ENCODE data around the gene INTS11. TPM values are rescaled to one million over a fixed set of nuclear protein-coding genes. Genes with fewer than 3 reads are reported as not detected.
A peak's percentile ranks its signal among the peaks of the same experiment; 100 is the strongest.

INTS11 gene
- total and polyA plus RNA-seq, 4 experiments from 2014 or later = 68.3 to 173 (median 117) TPM

DNA sequence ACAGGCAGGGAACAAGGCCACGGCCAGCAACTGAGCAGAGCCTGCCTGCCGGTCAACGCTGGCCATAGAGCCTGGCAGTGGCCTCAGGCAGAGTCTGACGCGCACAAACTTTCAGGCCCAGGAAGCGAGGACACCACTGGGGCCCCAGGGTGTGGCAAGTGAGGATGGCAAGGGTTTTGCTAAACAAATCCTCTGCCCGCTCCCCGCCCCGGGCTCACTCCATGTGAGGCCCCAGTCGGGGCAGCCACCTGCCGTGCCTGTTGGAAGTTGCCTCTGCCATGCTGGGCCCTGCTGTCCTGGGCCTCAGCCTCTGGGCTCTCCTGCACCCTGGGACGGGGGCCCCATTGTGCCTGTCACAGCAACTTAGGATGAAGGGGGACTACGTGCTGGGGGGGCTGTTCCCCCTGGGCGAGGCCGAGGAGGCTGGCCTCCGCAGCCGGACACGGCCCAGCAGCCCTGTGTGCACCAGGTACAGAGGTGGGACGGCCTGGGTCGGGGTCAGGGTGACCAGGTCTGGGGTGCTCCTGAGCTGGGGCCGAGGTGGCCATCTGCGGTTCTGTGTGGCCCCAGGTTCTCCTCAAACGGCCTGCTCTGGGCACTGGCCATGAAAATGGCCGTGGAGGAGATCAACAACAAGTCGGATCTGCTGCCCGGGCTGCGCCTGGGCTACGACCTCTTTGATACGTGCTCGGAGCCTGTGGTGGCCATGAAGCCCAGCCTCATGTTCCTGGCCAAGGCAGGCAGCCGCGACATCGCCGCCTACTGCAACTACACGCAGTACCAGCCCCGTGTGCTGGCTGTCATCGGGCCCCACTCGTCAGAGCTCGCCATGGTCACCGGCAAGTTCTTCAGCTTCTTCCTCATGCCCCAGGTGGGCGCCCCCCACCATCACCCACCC is 6.9 kb upstream of the INTS11 start, which contains the start of gene TAS1R3:
Gene TAS1R3, plus strand, starts transcription at position 213 of the 898 bp plus-strand sequence. Its CDS starts 66 bp downstream, at position 279.
- POLR2A ChIA-PET (ENCODE audit: partially characterized antibody) = interaction anchor here (1.0 kb wide), 2 partner anchors 17 to 47 kb away, joined by 3 to 4 read pairs; no protein-coding TSS in a partner anchor
- H3K4me1 ChIP-seq (ENCODE audit: insufficient read depth, low read length) = peaks cover 9% of the 10 kb centered on the region
- no peaks in the 10 kb centered on the region for H3K9me3 ChIP-seq (ENCODE audit: control insufficient read depth in 1 of 2, low read length in 2 of 2)
- Mint-ChIP-seq H3K27ac (no peak within 1 kb of the TSS), H3K4me1 (peaks cover 2 to 19% (median 5%) of the 10 kb centered on the region in 4 donors), H3K36me3 (peaks cover 0 to 1% of the 10 kb centered on the region in 2 donors), H3K9me3 (no peaks in the 10 kb centered on the region), H3K4me3 (no peak within 1 kb of the TSS), H3K27me3 (no peaks in the 10 kb centered on the region)
- no peak within 1 kb of the TSS for H3K27ac ChIP-seq (ENCODE audit: low read depth, low read length)
- no peak for DNase-seq
- intact Hi-C loops (cut with micrococcal nuclease) = no loop called here
- no peak within 1 kb of the TSS for H3K4me3 ChIP-seq (ENCODE audit: low read length in 2 of 2)
- CTCF ChIA-PET (ENCODE audit: partially characterized antibody) = no interaction called here
- H3K36me3 ChIP-seq (ENCODE audit: insufficient read depth, low read length) = no peaks in the 10 kb centered on the region
- H3K27me3 ChIP-seq (ENCODE audit: insufficient read depth, low read length) = no peaks in the 10 kb centered on the region

DNA sequence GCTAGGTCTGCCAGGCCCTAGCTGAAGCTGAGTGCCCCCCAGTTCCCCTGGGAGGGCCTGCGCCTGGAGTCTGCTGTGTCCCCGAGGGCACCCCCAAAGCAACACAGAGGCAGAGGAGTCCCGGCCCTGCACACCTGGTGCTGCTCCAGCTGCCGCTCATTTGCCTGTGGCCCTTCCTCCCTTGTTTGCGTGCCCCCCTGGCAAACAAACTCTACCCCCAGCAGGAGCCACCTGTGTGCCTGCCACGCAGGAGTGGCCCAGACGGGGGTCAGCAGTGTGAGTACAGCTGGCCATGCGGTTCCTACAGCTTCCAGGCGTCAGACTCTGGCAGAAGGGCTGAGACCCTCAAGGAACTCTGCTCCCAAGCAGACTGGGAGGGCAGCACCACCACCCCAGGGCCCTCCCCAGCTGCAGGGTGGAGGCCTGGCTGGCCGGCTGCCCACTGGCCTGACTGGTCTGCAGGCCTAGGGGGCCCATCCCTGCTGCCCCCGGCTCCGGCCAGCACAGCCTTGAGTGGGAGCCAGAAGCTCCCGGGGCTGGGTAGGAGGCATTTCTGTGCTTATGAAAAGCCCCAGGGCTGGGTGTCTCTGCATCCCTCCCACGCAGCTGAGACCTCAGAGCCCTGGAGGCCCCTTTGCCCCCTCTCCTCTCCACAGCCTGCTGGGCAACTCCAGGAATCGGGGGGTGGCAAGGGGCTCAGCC is 6.1 kb upstream of the INTS11 start:
- Histone ChIP-seq H3K27ac (ENCODE audit: low read depth, low read length) (no peak overlapping the region), H3K4me1 (ENCODE audit: insufficient read depth, low read length) (peaks cover 17% of the 10 kb centered on the region), H3K9me3 (ENCODE audit: control insufficient read depth in 1 of 2, low read length in 2 of 2) (no peaks in the 10 kb centered on the region), H3K4me3 (ENCODE audit: low read length in 2 of 2) (no peak overlapping the region), H3K27me3 (ENCODE audit: insufficient read depth, low read length) (no peaks in the 10 kb centered on the region), H3K36me3 (ENCODE audit: insufficient read depth, low read length) (no peaks in the 10 kb centered on the region)
- H3K27ac Mint-ChIP-seq = no peak overlapping the region
- ChIA-PET POLR2A (ENCODE audit: partially characterized antibody) (interaction anchor here (1.0 kb wide), 1 partner anchor 18 kb away, joined by 3 read pairs; no protein-coding TSS in a partner anchor), CTCF (ENCODE audit: partially characterized antibody) (no interaction called here)
- no peaks in the 10 kb centered on the region for H3K27me3 Mint-ChIP-seq
- H3K4me1 Mint-ChIP-seq = peaks cover 4 to 27% (median 11%) of the 10 kb centered on the region in 4 donors
- no peaks in the 10 kb centered on the region for H3K9me3 Mint-ChIP-seq
- no peak overlapping the region for H3K4me3 Mint-ChIP-seq
- no peak for DNase-seq
- peaks cover 0 to 3% of the 10 kb centered on the region in 2 donors for H3K36me3 Mint-ChIP-seq
- intact Hi-C loops (cut with micrococcal nuclease) = no loop called here

- Mint-ChIP-seq H3K4me3 (peak overlapping the region in 1 of 8 donors; percentile 39), H3K4me1 (peaks cover 4 to 29% (median 14%) of the 10 kb centered on the region in 4 donors), H3K9me3 (no peaks in the 10 kb centered on the region), H3K27me3 (no peaks in the 10 kb centered on the region), H3K36me3 (peaks cover 0 to 3% of the 10 kb centered on the region in 2 donors), H3K27ac (peak overlapping the region in 2 of 7 donors; percentile 46 to 52)
- intact Hi-C loops (cut with micrococcal nuclease) = no loop called here
- Histone ChIP-seq H3K27ac (ENCODE audit: low read depth, low read length) (no peak overlapping the region), H3K36me3 (ENCODE audit: insufficient read depth, low read length) (no peaks in the 10 kb centered on the region), H3K27me3 (ENCODE audit: insufficient read depth, low read length) (no peaks in the 10 kb centered on the region), H3K9me3 (ENCODE audit: control insufficient read depth in 1 of 2, low read length in 2 of 2) (no peaks in the 10 kb centered on the region), H3K4me1 (ENCODE audit: insufficient read depth, low read length) (peaks cover 24% of the 10 kb centered on the region), H3K4me3 (ENCODE audit: low read length in 2 of 2) (no peak overlapping the region)
- ChIA-PET CTCF (ENCODE audit: partially characterized antibody) (no interaction called here), POLR2A (ENCODE audit: partially characterized antibody) (interaction anchor here (1.0 to 1.3 kb wide), 2 partner anchors 19 kb away, joined by 3 read pairs; no protein-coding TSS in a partner anchor)
- DNase-seq = no peak
These were observed 5.1 kb upstream of the INTS11 start for GRCh38 chr1:1329304-1330210.

GRCh38 chr1:1328254-1328653 is 3.8 kb upstream of the INTS11 start:
- DNase-seq = no peak
- H3K9me3 Mint-ChIP-seq = peaks cover 0 to 2% (median 0%) of the 10 kb centered on the region in 8 donors
- H3K27ac Mint-ChIP-seq = no peak overlapping the region
- Histone ChIP-seq H3K27me3 (ENCODE audit: insufficient read depth, low read length) (no peaks in the 10 kb centered on the region), H3K4me1 (ENCODE audit: insufficient read depth, low read length) (peaks cover 28% of the 10 kb centered on the region), H3K27ac (ENCODE audit: low read depth, low read length) (no peak overlapping the region), H3K4me3 (ENCODE audit: low read length in 2 of 2) (no peak overlapping the region), H3K9me3 (ENCODE audit: control insufficient read depth in 1 of 2, low read length in 2 of 2) (no peaks in the 10 kb centered on the region), H3K36me3 (ENCODE audit: insufficient read depth, low read length) (no peaks in the 10 kb centered on the region)
- H3K4me3 Mint-ChIP-seq = no peak overlapping the region
- peaks cover 7 to 35% (median 20%) of the 10 kb centered on the region in 4 donors for H3K4me1 Mint-ChIP-seq
- H3K27me3 Mint-ChIP-seq = no peaks in the 10 kb centered on the region
- ChIA-PET POLR2A (ENCODE audit: partially characterized antibody) (interaction anchor here (1.0 to 1.3 kb wide), 2 partner anchors 18 to 20 kb away, joined by 3 read pairs; no protein-coding TSS in a partner anchor), CTCF (ENCODE audit: partially characterized antibody) (no interaction called here)
- intact Hi-C loops (cut with micrococcal nuclease) = no loop called here
- H3K36me3 Mint-ChIP-seq = peaks cover 0 to 4% of the 10 kb centered on the region in 2 donors

GRCh38 chr1:1327291-1327690 is 2.8 kb upstream of the INTS11 start:
- H3K36me3 ChIP-seq (ENCODE audit: insufficient read depth, low read length) = no peaks in the 10 kb centered on the region
- POLR2A ChIA-PET (ENCODE audit: partially characterized antibody) = interaction anchor here (1.2 kb wide), 1 partner anchor 22 kb away, joined by 3 read pairs; no protein-coding TSS in a partner anchor

DNA sequence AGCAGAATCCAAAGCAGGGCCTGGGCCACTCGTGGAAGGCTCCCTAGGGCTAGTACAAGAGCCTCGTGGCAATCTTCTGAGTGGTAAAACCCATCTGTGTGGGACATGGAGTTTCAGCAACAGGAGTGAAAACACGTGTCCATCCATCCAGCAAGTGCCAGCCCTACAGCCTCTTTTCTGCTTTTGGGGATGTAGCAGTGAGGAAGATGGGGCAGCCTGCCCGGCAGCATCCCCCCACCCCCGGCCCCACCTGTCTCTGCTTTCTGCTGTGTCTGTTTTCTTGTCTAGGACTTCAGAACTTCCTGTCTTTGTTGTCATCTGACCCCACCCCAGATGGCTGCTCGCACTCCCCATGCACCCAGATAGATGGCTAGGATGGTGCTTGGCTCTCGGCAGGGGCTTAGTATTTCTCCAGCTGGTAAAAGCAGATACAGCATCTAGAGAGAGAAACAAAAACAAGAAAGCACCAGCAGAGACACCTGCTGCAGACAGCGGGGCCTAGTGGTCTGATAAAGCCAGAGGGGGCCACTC is 1.7 kb upstream of the INTS11 start:
- no peaks in the 10 kb centered on the region for H3K9me3 ChIP-seq (ENCODE audit: control insufficient read depth in 1 of 2, low read length in 2 of 2)
- POLR2A ChIA-PET (ENCODE audit: partially characterized antibody) = interaction anchor here (1.0 to 1.8 kb wide), 3 partner anchors 16 to 73 kb away, joined by 3 to 14 read pairs (median 3); partner anchors contain the start of genes CCNL2 and PUSL1
- H3K4me3 ChIP-seq (ENCODE audit: low read length in 2 of 2) = no peak overlapping the region
- Mint-ChIP-seq H3K4me3 (peak overlapping the region; percentile 57 to 84 (median 76)), H3K4me1 (peaks cover 12 to 49% (median 32%) of the 10 kb centered on the region in 4 donors), H3K27ac (peak overlapping the region; percentile 55 to 84 (median 75)), H3K9me3 (peaks cover 0 to 2% (median 0%) of the 10 kb centered on the region in 8 donors), H3K36me3 (peaks cover 0 to 4% of the 10 kb centered on the region in 2 donors), H3K27me3 (no peaks in the 10 kb centered on the region)
- peaks cover 41% of the 10 kb centered on the region for H3K4me1 ChIP-seq (ENCODE audit: insufficient read depth, low read length)
- intact Hi-C loops (cut with micrococcal nuclease) = loop anchor here (1.0 kb wide), 1 partner anchor 17 kb away; no protein-coding TSS in a partner anchor
- no peak for DNase-seq
- H3K27me3 ChIP-seq (ENCODE audit: insufficient read depth, low read length) = no peaks in the 10 kb centered on the region
- peak overlapping the region; percentile 89 for H3K27ac ChIP-seq (ENCODE audit: low read depth, low read length)
- H3K36me3 ChIP-seq (ENCODE audit: insufficient read depth, low read length) = peaks cover 2% of the 10 kb centered on the region
- CTCF ChIA-PET (ENCODE audit: partially characterized antibody) = interaction anchor here (1.4 kb wide), 1 partner anchor 47 kb away, joined by 4 read pairs; no protein-coding TSS in a partner anchor

More at GRCh38 chr1:1327291-1327690, 2.8 kb upstream of the INTS11 start:
- H3K4me1 ChIP-seq (ENCODE audit: insufficient read depth, low read length) = peaks cover 35% of the 10 kb centered on the region
- no peak for DNase-seq
- H3K4me3 Mint-ChIP-seq = peak overlapping the region in 2 of 8 donors; percentile 25 to 31
- H3K27ac ChIP-seq (ENCODE audit: low read depth, low read length) = no peak overlapping the region
- intact Hi-C loops (cut with micrococcal nuclease) = no loop called here
- no peaks in the 10 kb centered on the region for H3K27me3 Mint-ChIP-seq
- CTCF ChIA-PET (ENCODE audit: partially characterized antibody) = interaction anchor here (0.8 kb wide), 1 partner anchor 46 kb away, joined by 3 read pairs; no protein-coding TSS in a partner anchor
- H3K9me3 ChIP-seq (ENCODE audit: control insufficient read depth in 1 of 2, low read length in 2 of 2) = no peaks in the 10 kb centered on the region
- peak overlapping the region in 1 of 7 donors; percentile 41 for H3K27ac Mint-ChIP-seq
- peaks cover 9 to 45% (median 25%) of the 10 kb centered on the region in 4 donors for H3K4me1 Mint-ChIP-seq
- peaks cover 0 to 4% of the 10 kb centered on the region in 2 donors for H3K36me3 Mint-ChIP-seq
- no peaks in the 10 kb centered on the region for H3K27me3 ChIP-seq (ENCODE audit: insufficient read depth, low read length)
- H3K9me3 Mint-ChIP-seq = peaks cover 0 to 2% (median 0%) of the 10 kb centered on the region in 8 donors
- H3K4me3 ChIP-seq (ENCODE audit: low read length in 2 of 2) = no peak overlapping the region
